GM19395 (cell line): ENCODE results near the gene FOXK1.

Source experiments
- ATAC-seq: cut with Tn5 transposase; IDR thresholded peaks from one replicate; pipeline ENCODE4 v1.9.1; 2021; ENCODE audit warnings: mild to moderate bottlenecking, moderate library complexity; ENCODE audit not compliant: unreplicated experiment

FOXK1 gene

DNA sequence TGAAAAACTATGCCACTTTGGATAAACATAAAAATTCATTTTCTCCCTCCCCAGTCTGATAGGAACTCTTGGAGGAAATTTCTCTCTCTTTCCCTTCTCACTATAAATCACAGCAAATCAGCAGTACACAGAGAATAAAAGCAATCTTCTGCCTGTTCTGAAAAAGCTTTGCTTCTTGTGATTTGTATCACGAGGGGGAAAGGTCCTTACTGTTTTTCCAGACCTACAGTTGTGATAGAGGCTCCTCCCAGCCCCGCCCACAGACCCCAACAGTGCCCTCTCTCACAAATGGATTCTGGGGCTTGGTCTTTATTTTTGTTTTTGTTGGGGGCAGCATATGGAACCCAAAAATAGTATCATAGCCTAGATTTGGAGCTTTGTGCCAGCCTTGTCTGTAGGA, 12.2 kb downstream of the FOXK1 start:
- no peak for ATAC-seq

DNA sequence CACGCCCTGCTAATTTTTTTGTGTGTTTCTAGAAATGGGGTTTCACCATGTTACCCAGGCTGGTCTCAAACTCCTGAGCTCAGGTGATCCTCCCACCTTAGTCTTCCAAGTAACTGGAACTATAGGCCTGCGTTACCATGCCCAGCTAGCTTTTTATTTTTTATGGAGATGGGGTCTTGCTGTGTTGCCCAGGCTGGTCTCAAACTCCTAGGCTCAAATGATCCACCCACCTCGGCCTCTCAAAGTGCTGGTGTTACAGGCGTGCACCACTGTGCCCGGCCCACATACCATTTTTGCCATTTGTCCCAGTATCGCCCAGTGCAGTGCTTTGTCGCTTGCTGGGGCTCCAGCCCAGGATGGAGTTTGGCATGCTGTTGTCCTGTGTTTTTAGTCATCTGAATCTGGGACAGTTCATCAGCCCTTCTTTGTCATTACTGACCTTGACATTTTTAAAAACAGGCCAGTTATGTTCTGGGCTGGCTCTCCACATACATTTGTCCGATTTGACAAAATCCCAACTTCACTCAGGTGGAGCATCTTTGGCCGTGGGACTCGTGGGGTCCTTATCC, 16.7 kb downstream of the FOXK1 start:
- ATAC-seq, result no peak

DNA sequence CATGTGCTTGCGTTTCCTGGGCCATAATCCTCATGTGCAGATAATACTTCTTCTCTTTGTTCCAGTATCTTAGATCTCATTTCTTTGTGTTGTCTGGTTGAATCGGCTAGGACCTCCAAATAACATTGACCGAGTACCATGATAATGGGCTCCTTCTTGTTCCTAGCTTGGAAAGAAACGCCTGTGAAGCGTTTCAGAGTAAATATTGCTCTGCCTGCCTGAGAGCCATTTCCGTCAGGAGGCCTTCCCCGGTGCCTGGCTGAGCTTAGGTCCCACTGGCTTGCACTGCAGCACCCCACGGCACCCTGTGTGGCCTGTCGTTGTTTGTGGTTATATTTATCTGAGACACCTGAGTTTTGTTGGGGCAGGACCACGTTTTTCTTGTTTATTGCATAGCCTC, 17.7 kb downstream of the FOXK1 start:
- ATAC-seq, result no peak

- no peak for ATAC-seq
These were observed 18.6 kb downstream of the FOXK1 start for GRCh38 chr7:4700577-4701235.

- ATAC-seq, result no peak
These were observed 20.9 kb downstream of the FOXK1 start for GRCh38 chr7:4702961-4703512.

GRCh38 chr7:4703532-4703931, 21.4 kb downstream of the FOXK1 start:
- ATAC-seq, result no peak

DNA sequence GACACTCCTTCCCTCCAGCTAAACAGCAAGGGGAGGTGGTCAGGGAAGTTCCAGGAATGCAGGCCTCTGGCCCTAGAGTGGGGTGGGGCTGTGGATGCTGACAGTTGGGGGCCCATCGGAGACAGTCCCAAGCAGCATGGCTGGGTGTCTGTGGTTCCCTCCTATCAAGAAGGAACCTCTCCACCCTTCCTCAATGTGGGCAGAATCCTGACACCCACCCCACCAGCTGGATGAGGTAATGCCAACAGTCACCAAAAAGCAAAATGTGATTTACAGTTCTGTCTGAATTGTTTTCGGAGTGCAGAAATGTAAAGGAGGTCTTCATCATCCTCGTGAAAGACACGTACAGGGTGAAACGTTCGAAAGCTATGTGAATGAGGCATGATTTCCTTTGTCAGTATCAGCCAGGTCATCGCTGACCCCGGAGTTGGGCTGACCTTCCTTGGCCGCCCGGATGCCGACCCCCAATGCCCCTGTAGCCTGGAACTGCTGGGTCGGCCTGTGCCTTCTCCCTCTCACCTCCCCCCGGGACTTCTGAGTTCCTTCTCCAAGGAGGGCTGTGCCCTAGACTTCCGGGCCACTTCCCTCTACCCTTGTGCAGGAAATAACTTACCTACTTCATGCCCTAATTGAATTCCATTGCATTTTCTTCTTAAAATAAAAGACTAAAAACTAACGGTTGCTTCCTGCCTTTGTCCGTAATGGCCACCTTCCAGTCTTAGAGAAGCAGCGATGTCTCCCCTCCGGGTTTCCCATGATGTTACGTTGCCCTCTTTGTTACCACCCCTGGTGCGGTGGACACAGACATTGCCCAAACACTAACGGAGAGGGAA, 24.5 kb downstream of the FOXK1 start:
- ATAC-seq, result no peak

GRCh38 chr7:4707217-4707741, 25.2 kb downstream of the FOXK1 start:
- ATAC-seq, result no peak

- no peak for ATAC-seq
These were observed 25.9 kb downstream of the FOXK1 start for GRCh38 chr7:4707980-4708411.

- ATAC-seq, result no peak
These were observed 27.1 kb downstream of the FOXK1 start for GRCh38 chr7:4709187-4709586.

GRCh38 chr7:4711093-4711492, 29.0 kb downstream of the FOXK1 start:
- ATAC-seq, result no peak

DNA sequence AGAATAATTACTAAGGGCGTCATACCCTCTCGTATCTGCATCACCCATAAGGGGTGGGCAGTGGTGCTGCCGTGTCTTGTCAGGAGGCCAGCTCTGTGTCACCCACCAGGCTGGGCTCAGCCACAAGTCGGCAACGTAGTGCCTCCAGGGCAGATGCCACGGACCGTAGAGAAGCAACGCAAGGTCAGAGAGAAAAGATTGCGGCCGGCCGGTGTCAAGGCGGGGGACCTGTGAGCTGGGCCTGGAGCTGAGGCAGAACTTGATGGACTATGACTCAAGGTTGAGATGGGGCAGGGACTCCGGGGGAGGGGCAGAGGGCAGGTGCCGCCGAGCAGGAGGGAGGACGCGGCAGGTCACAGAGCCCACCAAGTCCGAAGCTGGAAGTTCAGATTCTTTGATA, 29.5 kb downstream of the FOXK1 start:
- no peak for ATAC-seq

- ATAC-seq, result no peak
These were observed 30.4 kb downstream of the FOXK1 start for GRCh38 chr7:4712281-4713182.

DNA sequence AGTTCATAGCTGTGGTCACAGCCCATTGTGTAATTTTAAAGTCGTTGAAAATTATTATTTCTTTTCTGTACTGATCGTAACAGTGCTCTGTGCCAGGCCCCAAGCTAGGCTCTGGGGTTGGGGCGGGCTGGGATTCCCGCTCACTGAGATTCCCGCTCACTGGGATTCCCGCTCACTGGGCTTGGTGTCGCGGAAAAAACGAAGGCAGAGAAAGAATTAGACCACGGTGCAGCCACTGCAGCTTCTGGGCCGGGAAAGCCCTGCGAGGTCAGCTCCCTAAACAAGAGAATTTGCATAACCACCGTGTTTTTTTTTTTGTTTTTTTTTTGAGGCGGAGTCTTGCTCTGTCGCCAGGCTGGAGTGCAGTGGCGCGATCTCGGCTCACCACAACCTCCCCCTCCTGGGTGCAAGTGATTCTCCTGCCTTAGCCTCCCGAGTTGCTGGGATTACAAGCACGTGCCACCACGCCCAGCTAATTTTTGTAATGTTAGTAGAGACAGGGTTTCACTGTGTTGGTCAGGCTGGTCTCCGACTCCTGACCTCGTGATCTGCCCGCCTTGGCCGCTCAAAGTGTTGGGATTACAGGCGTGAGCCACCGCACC, 31.2 kb downstream of the FOXK1 start:
- no peak for ATAC-seq

DNA sequence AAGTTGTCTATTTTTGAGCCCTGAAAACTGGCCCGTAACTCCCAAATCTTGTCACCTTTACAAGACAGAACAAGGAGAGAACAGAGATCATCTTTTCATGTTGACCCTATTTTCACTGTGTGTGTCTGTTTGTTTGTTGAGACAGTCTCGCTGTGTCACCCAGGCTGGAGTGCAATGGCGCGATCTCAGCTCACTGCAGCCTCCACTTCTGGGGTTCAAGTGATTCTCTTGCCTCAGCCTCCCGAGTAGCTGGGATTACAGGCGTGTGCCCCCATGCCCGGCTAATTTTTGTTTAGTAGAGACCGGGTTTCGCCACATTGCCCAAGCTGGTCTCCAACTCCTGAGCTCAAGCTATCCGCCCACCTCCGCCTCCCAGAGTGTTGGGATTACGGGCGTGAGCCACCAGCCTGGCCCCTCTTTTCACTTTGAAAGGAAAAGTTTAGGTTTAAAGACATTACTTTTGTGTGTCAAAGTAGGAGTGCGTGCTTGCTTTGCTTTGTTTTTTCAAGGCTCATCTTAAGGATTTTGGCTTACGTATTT, 32.1 kb downstream of the FOXK1 start:
- ATAC-seq, result no peak

GRCh38 chr7:4714767-4715409, 32.8 kb downstream of the FOXK1 start:
- no peak for ATAC-seq

DNA sequence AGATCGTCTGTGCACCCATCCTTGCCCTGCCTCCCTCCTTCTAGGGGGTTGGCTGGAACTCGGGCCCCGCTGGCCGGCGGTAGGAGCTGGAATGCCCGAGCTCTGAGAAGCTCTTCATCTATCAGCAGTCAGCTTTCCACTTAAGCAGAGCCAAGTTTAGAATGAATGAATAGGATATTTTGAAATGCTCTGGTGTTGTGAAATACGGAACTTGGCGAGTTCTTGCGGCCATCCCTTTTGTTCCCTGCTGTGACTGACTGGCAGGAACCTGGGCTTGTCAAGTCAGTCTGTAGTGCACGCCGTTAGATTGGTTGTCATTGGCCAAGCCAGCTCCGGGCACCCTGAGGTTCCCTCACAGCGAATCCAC, 33.3 kb downstream of the FOXK1 start:
- no peak for ATAC-seq

DNA sequence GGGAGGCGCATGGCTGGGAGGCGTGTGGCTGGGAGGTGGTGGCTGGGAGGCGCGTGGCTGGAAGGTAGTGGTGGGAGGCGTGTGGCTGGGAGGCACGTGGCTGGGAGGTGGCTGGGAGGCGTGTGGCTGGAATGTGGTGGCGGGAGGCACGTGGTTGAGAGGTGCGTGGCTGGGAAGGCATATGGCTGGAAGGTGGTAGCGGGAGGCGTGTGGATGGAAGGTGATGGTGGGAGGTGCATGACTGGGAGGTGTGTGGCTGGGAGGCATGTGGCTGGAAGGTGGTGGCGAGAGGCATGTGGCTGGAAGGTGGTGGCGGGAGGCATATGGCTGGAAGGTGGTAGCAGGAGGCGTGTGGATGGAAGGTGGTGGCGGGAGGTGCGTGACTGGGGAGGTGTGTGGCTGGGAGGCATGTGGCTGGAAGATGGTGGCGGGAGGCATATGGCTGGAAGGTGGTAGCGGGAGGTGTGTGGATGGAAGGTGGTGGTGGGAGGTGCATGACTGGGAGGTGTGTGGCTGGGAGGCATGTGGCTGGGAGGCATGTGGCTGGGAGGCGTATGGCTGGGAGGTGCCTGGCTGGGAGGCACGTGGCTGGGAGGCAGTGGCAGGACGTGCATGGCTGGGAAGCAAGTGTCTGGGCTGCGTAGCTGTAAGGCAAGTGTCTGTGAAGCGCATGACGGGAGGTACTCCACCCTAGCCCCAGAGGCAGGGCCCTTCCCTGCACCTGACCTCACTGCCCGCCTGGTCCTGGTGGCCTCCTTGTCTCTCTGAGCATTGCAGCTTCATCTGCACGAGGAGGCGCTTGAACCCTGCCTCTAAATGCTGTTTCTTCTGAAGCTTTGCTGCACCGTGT, 35.1 kb downstream of the FOXK1 start:
- no peak for ATAC-seq

- no peak for ATAC-seq
These were observed 36.0 kb downstream of the FOXK1 start for GRCh38 chr7:4718075-4718474.
